ENCODE results near the gene RBMS3.
A peak's percentile ranks its signal among the peaks of the same experiment; 100 is the strongest.
"Not testable (repeated sequence)": the region's sequence is repeated elsewhere in the genome, so short reads cannot be mapped to it uniquely, and the experiment has no call there.

Gene RBMS3

DNA sequence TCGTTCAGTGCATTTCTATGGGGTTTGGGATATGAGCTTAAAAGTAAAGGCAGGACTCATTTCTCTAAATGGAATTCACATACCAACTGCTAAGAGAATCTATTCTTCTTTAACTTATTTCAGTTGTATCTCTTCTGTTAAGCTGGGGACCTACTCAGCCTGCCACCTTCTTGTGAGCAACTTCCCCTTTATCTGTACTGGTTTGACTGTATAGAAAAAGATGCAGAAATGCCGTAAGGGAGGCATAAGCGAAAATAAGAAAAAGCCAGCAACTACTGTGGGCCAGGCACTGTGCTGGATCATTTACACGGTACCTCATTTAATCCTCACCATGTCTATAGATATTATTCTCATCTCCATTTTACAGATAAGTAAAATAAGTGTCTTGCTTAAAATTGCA lies 38.4 kb downstream of the RBMS3 start:
- DNase-seq (ENCODE audit: insufficient read length, low spot score) (no peak), FAIRE-seq (no peak)

DNA sequence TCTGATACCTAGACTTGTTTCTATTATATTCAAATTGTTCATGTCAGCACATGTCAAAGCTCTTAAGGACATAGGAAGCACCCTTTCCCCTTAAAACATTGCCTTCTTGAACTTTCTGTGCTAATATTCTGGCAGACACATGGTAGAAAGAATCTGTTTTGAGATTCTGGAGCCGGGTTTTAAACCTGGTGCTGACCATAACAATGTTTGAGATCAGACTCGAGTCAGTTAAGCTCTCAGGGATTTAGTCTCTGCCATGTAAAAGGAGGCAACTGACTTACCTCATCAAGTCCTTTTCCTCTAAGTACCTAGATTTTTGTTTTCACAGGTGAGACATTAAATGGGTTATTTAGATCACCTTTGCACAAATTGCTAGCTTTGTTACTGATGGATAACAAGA lies 38.9 kb downstream of the RBMS3 start:
- no peak for TF ChIP-seq CTCF (IDR thresholded peaks at IDR 0.05; ENCODE audit: insufficient read depth, missing control alignments)
- FAIRE-seq (no peak), DNase-seq (ENCODE audit: insufficient read length, low spot score) (no peak)

More for the DNA sequence above, 38.4 kb downstream of the RBMS3 start:
- TF ChIP-seq CTCF (IDR thresholded peaks at IDR 0.05; ENCODE audit: insufficient read depth, missing control alignments) = no peak

DNA sequence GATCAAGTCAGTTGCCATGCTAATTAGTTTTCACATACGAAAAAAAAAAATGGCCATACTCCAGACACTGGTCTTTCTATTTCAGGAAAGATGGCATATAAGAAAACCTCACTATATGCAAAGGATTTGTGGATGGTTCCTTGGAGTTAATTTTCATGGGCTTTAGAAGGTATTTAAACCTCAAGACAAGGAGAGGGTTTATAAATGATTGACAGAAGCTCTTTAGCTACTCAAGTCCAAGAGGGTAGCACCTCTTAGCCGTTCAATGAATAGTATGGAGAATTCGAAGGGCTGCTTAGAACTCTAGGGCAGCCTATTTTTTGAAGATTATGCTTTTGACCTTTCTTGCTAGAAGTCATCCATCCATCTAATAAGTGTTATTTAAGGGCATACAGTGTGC lies 41.7 kb downstream of the RBMS3 start:
- FAIRE-seq (peak; percentile 16), DNase-seq (ENCODE audit: insufficient read length, low spot score) (no peak)
- TF ChIP-seq CTCF (IDR thresholded peaks at IDR 0.05; ENCODE audit: insufficient read depth, missing control alignments) = no peak

DNA sequence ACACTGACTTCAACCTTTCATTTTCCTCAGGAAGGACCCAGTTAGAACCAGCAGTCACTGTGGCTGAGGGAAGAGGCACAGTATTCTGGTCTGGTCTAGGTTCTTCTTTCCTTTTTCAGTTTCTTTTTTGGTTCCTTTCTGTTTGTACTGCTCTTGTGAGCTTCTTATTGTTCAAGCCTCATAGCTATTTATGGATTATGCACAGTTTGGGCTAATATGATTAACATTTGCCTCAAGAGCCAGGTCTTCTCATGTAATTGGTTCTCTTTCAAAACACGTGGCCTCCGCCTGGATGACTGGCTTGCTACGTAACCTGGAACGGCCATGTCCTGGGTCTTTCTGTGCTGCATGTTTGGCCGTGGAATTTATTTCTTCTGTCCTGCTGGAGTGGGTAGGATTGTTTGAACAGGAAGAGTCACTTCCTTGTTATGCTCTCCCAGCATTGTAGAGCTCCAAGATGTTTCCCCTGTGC lies 43.3 kb downstream of the RBMS3 start:
- FAIRE-seq = no peak
- DNase-seq (ENCODE audit: insufficient read length, low spot score) = no peak
- no peak for TF ChIP-seq CTCF (IDR thresholded peaks at IDR 0.05; ENCODE audit: insufficient read depth, missing control alignments)

- FAIRE-seq; DNase-seq (ENCODE audit: insufficient read length, low spot score): not testable (repeated sequence)
Measured at GRCh38 chr3:29326540-29326939, 45.7 kb downstream of the RBMS3 start.

DNA sequence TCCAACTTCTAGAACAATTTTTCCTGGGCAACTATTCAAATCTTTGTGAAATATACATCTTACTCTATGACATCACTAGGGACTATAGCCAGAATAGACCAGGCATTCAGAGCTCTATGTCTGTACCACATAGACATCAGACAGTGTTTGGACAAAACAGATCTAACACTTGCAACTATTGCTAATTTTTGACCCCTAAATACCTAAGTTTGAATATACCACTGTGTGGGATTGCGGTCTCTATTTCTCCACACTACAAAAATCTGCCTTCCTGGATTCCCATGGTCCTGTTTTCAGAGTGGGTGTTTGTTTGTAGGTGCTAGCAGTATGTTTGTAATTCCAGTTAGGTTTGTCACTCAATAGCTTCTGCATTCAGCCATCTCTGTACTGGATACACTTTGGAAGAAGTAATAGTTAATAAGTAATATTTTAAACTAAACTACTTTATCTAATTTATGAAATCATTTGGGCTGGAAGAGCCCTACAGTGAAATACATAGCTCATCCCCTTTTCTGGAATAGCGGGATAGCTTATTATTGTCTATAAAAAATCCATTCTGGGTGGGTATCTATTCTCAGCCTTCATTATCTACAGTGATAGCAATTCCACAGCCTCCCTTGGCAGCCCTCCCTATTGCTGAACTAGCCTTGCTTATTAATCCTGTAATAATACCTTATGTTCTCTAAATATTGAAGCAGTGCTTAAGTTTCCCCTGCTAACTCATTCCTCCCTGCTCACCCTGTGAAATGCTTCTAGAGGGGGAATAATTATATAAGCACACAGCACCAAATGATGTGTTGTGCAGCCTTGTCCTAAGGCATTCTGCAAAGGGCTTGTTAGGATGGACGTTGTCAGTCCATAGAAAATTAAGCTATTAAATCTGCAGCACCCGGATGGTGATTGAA lies 49.4 kb downstream of the RBMS3 start:
- FAIRE-seq (peak; percentile 6), DNase-seq (ENCODE audit: insufficient read length, low spot score) (no peak)
- TF ChIP-seq CTCF (IDR thresholded peaks at IDR 0.05; ENCODE audit: insufficient read depth, missing control alignments) = no peak

- FAIRE-seq (no peak), DNase-seq (ENCODE audit: insufficient read length, low spot score) (no peak)
- no peak for TF ChIP-seq CTCF (IDR thresholded peaks at IDR 0.05; ENCODE audit: insufficient read depth, missing control alignments)
Measured at GRCh38 chr3:29331035-29331434, 50.2 kb downstream of the RBMS3 start.
